GM18868 (cell line): Measurements from ENCODE around the gene CISH.

ENCODE experiments used
- ATAC-seq: cut with Tn5 transposase; IDR thresholded peaks from one replicate; pipeline ENCODE4 v1.9.1; 2021; ENCODE audit warnings: mild to moderate bottlenecking, moderate library complexity; ENCODE audit not compliant: unreplicated experiment

Gene CISH

GRCh38 chr3:50611464-50612233 is at the start of gene CISH:
TSS of gene CISH (minus strand) at chr3:50611774. CDS start at chr3:50611650, 124 bp downstream.
- peak; percentile 76 for ATAC-seq

- no peak for ATAC-seq
Measured at GRCh38 chr3:50660386-50660785, 48.8 kb upstream of the CISH start.

GRCh38 chr3:50658831-50659230 is 47.3 kb upstream of the CISH start:
- ATAC-seq: no peak

GRCh38 chr3:50658416-50658815 is 46.8 kb upstream of the CISH start:
- no peak for ATAC-seq

GRCh38 chr3:50657816-50658215 is 46.2 kb upstream of the CISH start:
- ATAC-seq: no peak

GRCh38 chr3:50657407-50657806 is 45.8 kb upstream of the CISH start:
- no peak for ATAC-seq

GRCh38 chr3:50656417-50657195 is 45.0 kb upstream of the CISH start:
- ATAC-seq: no peak

GRCh38 chr3:50655009-50655830 is 43.6 kb upstream of the CISH start:
- no peak for ATAC-seq

- no peak for ATAC-seq
Measured at GRCh38 chr3:50653937-50654595, 42.5 kb upstream of the CISH start.

GRCh38 chr3:50652709-50653108 is 41.1 kb upstream of the CISH start:
- no peak for ATAC-seq

GRCh38 chr3:50651920-50652529 is 40.5 kb upstream of the CISH start:
- ATAC-seq: no peak

- no peak for ATAC-seq
Measured at GRCh38 chr3:50651445-50651844, 39.9 kb upstream of the CISH start.

- no peak for ATAC-seq
Measured at GRCh38 chr3:50650018-50650417, 38.4 kb upstream of the CISH start.

GRCh38 chr3:50649451-50649931 is 37.9 kb upstream of the CISH start:
- ATAC-seq: no peak

- ATAC-seq: no peak
Measured at GRCh38 chr3:50648944-50649343, 37.4 kb upstream of the CISH start.

GRCh38 chr3:50648313-50648712 is 36.7 kb upstream of the CISH start:
- no peak for ATAC-seq

- no peak for ATAC-seq
Measured at GRCh38 chr3:50645378-50645777, 33.8 kb upstream of the CISH start.

GRCh38 chr3:50644561-50644960 is 33.0 kb upstream of the CISH start:
- ATAC-seq: no peak

GRCh38 chr3:50642382-50642781 is 30.8 kb upstream of the CISH start:
- no peak for ATAC-seq

GRCh38 chr3:50639055-50639494 is 27.5 kb upstream of the CISH start:
- ATAC-seq: no peak
